Body of pancreas (tissue), 4 donors: ENCODE data around the gene ZNF213. TPM values are rescaled to one million over a fixed set of nuclear protein-coding genes. Genes with fewer than 3 reads are reported as not detected.

Source experiments
- ATAC-seq: fragments of 150-250 bp; one replicate; pipeline ENCODE4 v1.9.1; 2016
- DNase-seq, 4 donors: peaks; one replicate each; pipeline ENCODE4 v3.0.0-alpha.2; 2019
- H3K27ac ChIP-seq, 4 donors: fragments of 200-600 bp; sonication (generic); 1 replicate in 3 of 4; 2 replicates in 1 of 4; pipeline versions ENCODE4 v1.5.1 to v1.6.1; 2016 to 2019; ENCODE audit warnings: mild to moderate bottlenecking in 1 of 4, mixed read lengths in 1 of 4, moderate library complexity in 1 of 4
- H3K27me3 ChIP-seq, 2 donors: fragments of 200-600 bp; sonication (generic); one replicate each; pipeline ENCODE4 v1.6.0; 2016; ENCODE audit warnings: mild to moderate bottlenecking in 1 of 2
- H3K36me3 ChIP-seq, 2 donors: fragments of 200-600 bp; sonication (generic); replicated peaks in 1 of 2; 2 replicates each; pipeline ENCODE4 v1.5.1; 2016; ENCODE audit warnings: low read depth in 2 of 2; ENCODE audit not compliant: insufficient read depth in 1 of 2
- H3K4me1 ChIP-seq: fragments of 200-600 bp; sonication (generic); one replicate; pipeline ENCODE4 v1.6.0; 2016
- H3K4me3 ChIP-seq, 2 donors: fragments of 200-600 bp; sonication (generic); 1 replicate in 1 of 2; 2 replicates in 1 of 2; pipeline ENCODE4 v1.5.1; 2016 to 2019
- H3K9me3 ChIP-seq, 3 donors: fragments of 200-600 bp; sonication (generic); 1 replicate in 2 of 3; 2 replicates in 1 of 3; pipeline ENCODE4 v1.5.1; 2016
- CTCF ChIP-seq, 7 experiments: fragments of 450-650 bp in 4 of 7; fragments of 200-600 bp in 3 of 7; sonication (generic) in 3 of 7; IDR thresholded peaks; one replicate each; pipeline ENCODE4 v1.5.1; 2016 to 2019; ENCODE audit warnings: antibody characterized with exemption in 7 of 7
- POLR2A ChIP-seq, 3 donors: fragments of 450-650 bp; IDR thresholded peaks; one replicate each; pipeline ENCODE4 v1.6.1; 2016; ENCODE audit warnings: antibody characterized with exemption in 3 of 3, mild to moderate bottlenecking in 2 of 3
- WGBS, 2 donors: methylation state at CpG; one replicate each; pipeline ENCODE4 v1.1.5; 2017; 5-methylcytosine and 5-hydroxymethylcytosine counted together
- intact Hi-C: fragments of 100-400 bp; cut with DNase I; formaldehyde crosslinking; loops from one replicate; pipeline ENCODE4 v1.15.1; 2023
- total RNA-seq, 2 donors: library from RNA; depleted of rRNA; stranded (reverse); fragments of >200 nt; gene quantifications; one replicate each; pipeline ENCODE4 v1.1.0, GENCODE V29; 2016

Gene ZNF213
- total RNA-seq, 2 donors from 2014 or later = 12.5 to 21.4 TPM

GRCh38 chr16:3112881-3113574 is 21.8 kb upstream of the ZNF213 start:
- H3K9me3 ChIP-seq = no peaks in the 10 kb centered on the region
- H3K4me1 ChIP-seq = peaks cover 29% of the 10 kb centered on the region
- no peaks in the 10 kb centered on the region for H3K36me3 ChIP-seq
- H3K27ac ChIP-seq = peak overlapping the region in 3 of 4 donors; percentile 38 to 69 (median 56)
- intact Hi-C loops = loop anchor here (10.0 kb wide), 1 partner anchor 58 kb away; no protein-coding TSS in a partner anchor
- no peaks in the 10 kb centered on the region for H3K27me3 ChIP-seq
- DNase-seq = no peak
- TF ChIP-seq POLR2A (IDR thresholded peaks at IDR 0.05) (no peak), CTCF (IDR thresholded peaks at IDR 0.05) (no peak)
- 14 to 20% methylated on average over 13 to 17 of the region's 19 CpGs for WGBS, 2 donors
- peak overlapping the region; percentile 51 to 68 for H3K4me3 ChIP-seq
- peak; percentile 5 for ATAC-seq

- H3K36me3 ChIP-seq = no peaks in the 10 kb centered on the region
- ATAC-seq (no peak), DNase-seq (no peak)
- H3K4me1 ChIP-seq = peaks cover 29% of the 10 kb centered on the region
- intact Hi-C loops = loop anchor here (10.0 kb wide), 1 partner anchor 59 kb away; no protein-coding TSS in a partner anchor
- H3K27me3 ChIP-seq = no peaks in the 10 kb centered on the region
- H3K4me3 ChIP-seq = no peak overlapping the region
- WGBS, 2 donors = 57 to 59% methylated on average over 11 to 17 of the region's 17 CpGs
- no peak overlapping the region for H3K27ac ChIP-seq
- H3K9me3 ChIP-seq = no peaks in the 10 kb centered on the region
- no peak for TF ChIP-seq POLR2A (IDR thresholded peaks at IDR 0.05)
- no peak for TF ChIP-seq CTCF (IDR thresholded peaks at IDR 0.05)
Measured at GRCh38 chr16:3113765-3114479, 20.9 kb upstream of the ZNF213 start.

GRCh38 chr16:3115003-3115402 is 19.8 kb upstream of the ZNF213 start:
- 88 to 94% methylated on average over 5 to 12 of the region's 12 CpGs for WGBS, 2 donors
- Histone ChIP-seq H3K4me1 (peaks cover 29% of the 10 kb centered on the region), H3K4me3 (no peak overlapping the region), H3K27me3 (no peaks in the 10 kb centered on the region), H3K27ac (no peak overlapping the region), H3K9me3 (no peaks in the 10 kb centered on the region), H3K36me3 (peaks cover 0 to 4% of the 10 kb centered on the region in 2 donors)
- DNase-seq = no peak
- intact Hi-C loops = loop anchor here (10.0 kb wide), 1 partner anchor 60 kb away; no protein-coding TSS in a partner anchor
- TF ChIP-seq POLR2A (IDR thresholded peaks at IDR 0.05) (no peak), CTCF (IDR thresholded peaks at IDR 0.05) (no peak)
- ATAC-seq = no peak

- peaks cover 29% of the 10 kb centered on the region for H3K4me1 ChIP-seq
- no peaks in the 10 kb centered on the region for H3K9me3 ChIP-seq
- no peak overlapping the region for H3K4me3 ChIP-seq
- no peak overlapping the region for H3K27ac ChIP-seq
- intact Hi-C loops = loop anchor here (10.0 kb wide), 1 partner anchor 61 kb away; no protein-coding TSS in a partner anchor
- H3K36me3 ChIP-seq = peaks cover 0 to 4% of the 10 kb centered on the region in 2 donors
- DNase-seq = no peak
- WGBS, 2 donors = 64 to 83% methylated on average over 6 to 11 of the region's 14 CpGs
- H3K27me3 ChIP-seq = no peaks in the 10 kb centered on the region
- ATAC-seq = no peak
- TF ChIP-seq POLR2A (IDR thresholded peaks at IDR 0.05) (no peak), CTCF (IDR thresholded peaks at IDR 0.05) (no peak)
Measured at GRCh38 chr16:3115561-3115960, 19.3 kb upstream of the ZNF213 start.
